Skeletal muscle cell (primary cell): ENCODE results near the gene AIG1.

Source experiments
- DNase-seq: peaks from one replicate; pipeline ENCODE4 v3.0.0-alpha.2; 2010; ENCODE audit warnings: low read depth
- H3K4me3 ChIP-seq: 2 replicates; pipeline ENCODE4 v1.5.1; 2011; ENCODE audit warnings: low read depth, mild to moderate bottlenecking, control low read depth, low read length, moderate library complexity

The AIG1 gene

GRCh38 chr6:143369971-143370370 lies 309.3 kb downstream of the AIG1 start:
- H3K4me3 ChIP-seq, result no peak overlapping the region
- no peak for DNase-seq

- no peak for DNase-seq
- H3K4me3 ChIP-seq, result no peak overlapping the region
Measured at GRCh38 chr6:143370812-143371370, 310.2 kb downstream of the AIG1 start.

GRCh38 chr6:143372199-143372882 lies 311.7 kb downstream of the AIG1 start:
- no peak for DNase-seq
- no peak overlapping the region for H3K4me3 ChIP-seq

- DNase-seq, result no peak
- no peak overlapping the region for H3K4me3 ChIP-seq
Measured at GRCh38 chr6:143374014-143374413, 313.3 kb downstream of the AIG1 start.

GRCh38 chr6:143375022-143375585 lies 314.4 kb downstream of the AIG1 start:
- H3K4me3 ChIP-seq, result no peak overlapping the region
- no peak for DNase-seq

GRCh38 chr6:143376375-143376774 lies 315.7 kb downstream of the AIG1 start:
- no peak for DNase-seq
- H3K4me3 ChIP-seq, result no peak overlapping the region

GRCh38 chr6:143376861-143377260 lies 316.2 kb downstream of the AIG1 start:
- no peak overlapping the region for H3K4me3 ChIP-seq
- DNase-seq, result no peak

- no peak overlapping the region for H3K4me3 ChIP-seq
- DNase-seq, result no peak
Measured at GRCh38 chr6:143385636-143386035, 324.9 kb downstream of the AIG1 start.

- no peak overlapping the region for H3K4me3 ChIP-seq
- DNase-seq, result no peak
Measured at GRCh38 chr6:143390278-143390677, 329.6 kb downstream of the AIG1 start.
